Measurements from ENCODE around the gene PTPRD.

The PTPRD gene

GRCh38 chr9:8604201-8604600 is 2008.6 kb downstream of the PTPRD start:
- DNase-seq = no peak

- no peak for DNase-seq
Measured at GRCh38 chr9:8600914-8601680, 2011.7 kb downstream of the PTPRD start.

GRCh38 chr9:8599937-8600336 is 2012.9 kb downstream of the PTPRD start:
- no peak for DNase-seq

GRCh38 chr9:8589476-8589875 is 2023.3 kb downstream of the PTPRD start:
- DNase-seq = no peak

- DNase-seq = no peak
Measured at GRCh38 chr9:8585036-8585435, 2027.8 kb downstream of the PTPRD start.

GRCh38 chr9:8579661-8580060 is 2033.1 kb downstream of the PTPRD start:
- no peak for DNase-seq

- no peak for DNase-seq
Measured at GRCh38 chr9:8576741-8577140, 2036.1 kb downstream of the PTPRD start.

GRCh38 chr9:8574846-8575245 is 2038.0 kb downstream of the PTPRD start:
- DNase-seq = no peak

GRCh38 chr9:8572209-8572608 is 2040.6 kb downstream of the PTPRD start:
- DNase-seq = no peak

GRCh38 chr9:8571643-8572042 is 2041.2 kb downstream of the PTPRD start:
- DNase-seq = no peak

GRCh38 chr9:8570776-8571175 is 2042.0 kb downstream of the PTPRD start:
- no peak for DNase-seq

GRCh38 chr9:8569823-8570222 is 2043.0 kb downstream of the PTPRD start:
- DNase-seq = no peak

- DNase-seq = no peak
Measured at GRCh38 chr9:8567963-8568579, 2044.7 kb downstream of the PTPRD start.

- no peak for DNase-seq
Measured at GRCh38 chr9:8564960-8565359, 2047.8 kb downstream of the PTPRD start.

GRCh38 chr9:8560560-8561525 is 2052.0 kb downstream of the PTPRD start:
- DNase-seq = no peak

- DNase-seq = no peak
Measured at GRCh38 chr9:8558176-8558575, 2054.6 kb downstream of the PTPRD start.

- no peak for DNase-seq
Measured at GRCh38 chr9:8555762-8556500, 2056.9 kb downstream of the PTPRD start.

GRCh38 chr9:8553444-8553843 is 2059.4 kb downstream of the PTPRD start:
- no peak for DNase-seq

- no peak for DNase-seq
Measured at GRCh38 chr9:8552732-8553131, 2060.1 kb downstream of the PTPRD start.

- no peak for DNase-seq
Measured at GRCh38 chr9:8549214-8549613, 2063.6 kb downstream of the PTPRD start.

- no peak for DNase-seq
Measured at GRCh38 chr9:8543219-8543618, 2069.6 kb downstream of the PTPRD start.

GRCh38 chr9:8542537-8542936 is 2070.3 kb downstream of the PTPRD start:
- no peak for DNase-seq

- DNase-seq = no peak
Measured at GRCh38 chr9:8539681-8540197, 2073.1 kb downstream of the PTPRD start.

All from SW 1271 (cell line).